LoVo (cell line): ENCODE data around the gene DIAPH1.

Source experiments
- DNase-seq: peaks from one replicate; pipeline ENCODE4 v3.0.0-alpha.2; 2016; ENCODE audit warnings: low spot score

DIAPH1 gene

GRCh38 chr5:141484310-141484640, 134.5 kb downstream of the DIAPH1 start:
- no peak for DNase-seq

DNA sequence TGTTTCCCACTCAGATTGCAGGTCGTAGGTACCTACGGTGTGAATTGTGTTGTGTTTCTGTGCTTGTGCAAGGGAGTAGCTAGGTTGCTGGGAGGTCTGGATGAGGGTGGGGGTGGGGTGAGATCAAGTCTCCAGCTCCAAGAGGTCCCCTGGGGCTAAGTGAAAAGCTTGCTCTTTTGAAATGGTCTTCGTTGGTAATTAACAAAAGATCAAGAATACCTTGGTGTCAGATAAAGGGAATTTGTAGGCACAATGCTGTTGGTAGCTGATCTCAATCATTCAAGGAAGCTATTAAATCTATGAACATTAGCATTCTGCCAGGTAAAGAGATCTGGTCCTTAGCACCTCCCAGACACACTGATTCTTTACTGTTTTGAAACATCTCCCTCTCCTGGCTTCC, 134.9 kb downstream of the DIAPH1 start:
- DNase-seq: no peak

GRCh38 chr5:141479776-141480175, 139.0 kb downstream of the DIAPH1 start:
- DNase-seq: no peak

DNA sequence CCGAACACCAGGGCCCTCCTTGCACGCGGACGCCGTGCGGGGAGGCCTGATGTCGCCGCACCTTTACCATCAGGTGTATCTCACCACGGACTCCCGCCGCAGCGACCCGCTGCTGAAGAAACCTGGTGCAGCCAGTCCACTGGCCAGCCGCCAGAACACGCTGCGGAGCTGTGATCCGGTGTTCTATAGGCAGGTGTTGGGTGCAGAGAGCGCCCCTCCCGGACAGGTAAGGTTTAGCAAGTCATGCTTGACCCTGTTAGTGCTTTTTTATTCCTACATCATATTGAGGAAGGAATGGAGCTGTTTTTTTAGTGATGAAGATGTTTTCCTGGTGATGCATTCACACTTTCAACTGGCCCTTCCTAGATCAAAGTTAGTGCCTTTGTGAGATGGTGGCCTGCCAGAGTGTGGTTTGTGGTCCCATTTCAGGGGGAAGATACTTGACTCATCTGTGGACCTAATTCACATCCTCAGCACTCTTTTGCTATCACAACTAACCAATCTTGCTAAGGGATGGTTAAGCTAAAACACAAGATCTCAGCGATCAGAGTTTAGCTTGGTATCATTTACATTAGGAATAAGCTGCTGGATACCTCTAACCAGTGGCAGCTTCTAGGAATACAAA, 140.4 kb downstream of the DIAPH1 start:
- no peak for DNase-seq

GRCh38 chr5:141477815-141478214, 141.0 kb downstream of the DIAPH1 start:
- DNase-seq: no peak

DNA sequence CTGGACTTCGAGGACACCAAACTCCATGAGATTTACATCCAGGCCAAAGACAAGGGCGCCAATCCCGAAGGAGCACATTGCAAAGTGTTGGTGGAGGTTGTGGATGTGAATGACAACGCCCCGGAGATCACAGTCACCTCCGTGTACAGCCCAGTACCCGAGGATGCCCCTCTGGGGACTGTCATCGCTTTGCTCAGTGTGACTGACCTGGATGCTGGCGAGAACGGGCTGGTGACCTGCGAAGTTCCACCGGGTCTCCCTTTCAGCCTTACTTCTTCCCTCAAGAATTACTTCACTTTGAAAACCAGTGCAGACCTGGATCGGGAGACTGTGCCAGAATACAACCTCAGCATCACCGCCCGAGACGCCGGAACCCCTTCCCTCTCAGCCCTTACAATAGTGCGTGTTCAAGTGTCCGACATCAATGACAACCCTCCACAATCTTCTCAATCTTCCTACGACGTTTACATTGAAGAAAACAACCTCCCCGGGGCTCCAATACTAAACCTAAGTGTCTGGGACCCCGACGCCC, 141.7 kb downstream of the DIAPH1 start:
- DNase-seq: no peak

DNA sequence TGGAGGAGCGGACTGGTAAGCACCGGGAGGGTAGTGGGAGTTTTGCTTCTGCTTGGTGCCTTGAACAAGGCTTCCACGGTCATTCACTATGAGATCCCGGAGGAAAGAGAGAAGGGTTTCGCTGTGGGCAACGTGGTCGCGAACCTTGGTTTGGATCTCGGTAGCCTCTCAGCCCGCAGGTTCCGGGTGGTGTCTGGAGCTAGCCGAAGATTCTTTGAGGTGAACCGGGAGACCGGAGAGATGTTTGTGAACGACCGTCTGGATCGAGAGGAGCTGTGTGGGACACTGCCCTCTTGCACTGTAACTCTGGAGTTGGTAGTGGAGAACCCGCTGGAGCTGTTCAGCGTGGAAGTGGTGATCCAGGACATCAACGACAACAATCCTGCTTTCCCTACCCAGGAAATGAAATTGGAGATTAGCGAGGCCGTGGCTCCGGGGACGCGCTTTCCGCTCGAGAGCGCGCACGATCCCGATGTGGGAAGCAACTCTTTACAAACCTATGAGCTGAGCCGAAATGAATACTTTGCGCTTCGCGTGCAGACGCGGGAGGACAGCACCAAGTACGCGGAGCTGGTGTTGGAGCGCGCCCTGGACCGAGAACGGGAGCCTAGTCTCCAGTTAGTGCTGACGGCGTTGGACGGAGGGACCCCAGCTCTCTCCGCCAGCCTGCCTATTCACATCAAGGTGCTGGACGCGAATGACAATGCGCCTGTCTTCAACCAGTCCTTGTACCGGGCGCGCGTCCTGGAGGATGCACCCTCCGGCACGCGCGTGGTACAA, 142.5 kb downstream of the DIAPH1 start:
- DNase-seq: no peak

GRCh38 chr5:141475625-141476131, 143.1 kb downstream of the DIAPH1 start, which contains the start of gene PCDHGC3:
PCDHGC3 (plus strand) TSS chr5:141475966; CDS start chr5:141476117, 151 bp downstream.
- DNase-seq: peak; percentile 92

DNA sequence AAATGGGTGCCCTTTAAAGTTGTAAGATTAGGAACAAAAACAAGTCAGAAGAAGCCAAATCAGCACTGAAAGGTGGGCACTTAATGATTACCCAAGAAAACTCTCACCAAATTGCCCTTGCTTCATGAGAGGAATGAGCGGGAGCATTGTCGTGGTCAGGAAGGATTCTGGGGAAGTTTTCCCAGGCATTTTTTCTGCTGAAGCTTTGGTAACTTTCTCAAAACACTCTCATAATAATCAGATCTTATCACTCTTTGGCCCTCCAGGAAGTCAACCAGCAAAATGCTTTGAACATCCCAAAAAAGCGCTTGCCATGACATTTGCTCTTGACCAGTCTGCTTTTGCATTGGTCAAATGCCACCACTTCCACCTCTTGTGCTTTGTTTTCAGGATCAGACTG, 153.4 kb downstream of the DIAPH1 start:
- DNase-seq: no peak
